Upper lobe of left lung (tissue), 6 donors: ENCODE data around the gene REV1. TPM values are rescaled to one million over a fixed set of nuclear protein-coding genes. Genes with fewer than 3 reads are reported as not detected.

Experiments used
- ATAC-seq, 2 donors: fragments of 200-7000 bp; cut with Tn5 transposase; one replicate each; pipeline ENCODE4 v1.9.1; 2022; ENCODE audit warnings: mild to moderate bottlenecking in 2 of 2, moderate library complexity in 2 of 2; ENCODE audit not compliant: low FRiP score in 2 of 2
- DNase-seq, 2 donors: peaks; one replicate each; pipeline ENCODE4 v3.0.0-alpha.2; 2019 to 2020
- H3K27ac ChIP-seq, 4 donors: fragments of 200-600 bp; sonication (generic); one replicate each; pipeline ENCODE4 v1.5.1; 2016 to 2019
- H3K27me3 ChIP-seq, 4 donors: fragments of 200-600 bp; sonication (generic); one replicate each; pipeline ENCODE4 v1.5.1; 2017 to 2019
- H3K36me3 ChIP-seq, 4 donors: fragments of 200-600 bp; sonication (generic); one replicate each; pipeline ENCODE4 v1.5.1; 2016 to 2019
- H3K4me1 ChIP-seq, 4 donors: fragments of 200-600 bp; sonication (generic); one replicate each; pipeline ENCODE4 v1.5.1; 2018 to 2019
- H3K4me3 ChIP-seq, 4 donors: fragments of 200-600 bp; sonication (generic); one replicate each; pipeline ENCODE4 v1.5.1; 2017 to 2019; ENCODE audit warnings: mild to moderate bottlenecking in 2 of 4, moderate library complexity in 1 of 4
- H3K9me3 ChIP-seq, 4 donors: fragments of 200-600 bp; sonication (generic); one replicate each; pipeline ENCODE4 v1.5.1; 2018 to 2019
- CTCF ChIP-seq, 6 experiments: fragments of 450-650 bp in 4 of 6; fragments of 200-600 bp in 2 of 6; sonication (generic) in 2 of 6; IDR thresholded peaks; one replicate each; pipeline ENCODE4 v1.5.1; 2016 to 2019; ENCODE audit warnings: antibody characterized with exemption in 6 of 6
- EP300 ChIP-seq, 4 donors: sonication (generic); formaldehyde crosslinking; IDR thresholded peaks; one replicate each; pipeline ENCODE4 v1.5.1; 2017; ENCODE audit warnings: antibody characterized with exemption in 4 of 4, control low read depth in 2 of 4
- POLR2A ChIP-seq, 4 donors: fragments of 450-650 bp; IDR thresholded peaks; one replicate each; pipeline ENCODE4 v1.5.1; 2016 to 2017; ENCODE audit warnings: antibody characterized with exemption in 4 of 4, mild to moderate bottlenecking in 2 of 4
- POLR2AphosphoS5 ChIP-seq, 2 donors: sonication (generic); formaldehyde crosslinking; IDR thresholded peaks; one replicate each; pipeline ENCODE4 v1.5.1; 2017; ENCODE audit warnings: antibody characterized with exemption in 2 of 2
- WGBS, 2 donors: methylation state at CpG; one replicate each; pipeline ENCODE4 v1.1.5; 2017 to 2018; 5-methylcytosine and 5-hydroxymethylcytosine counted together
- total RNA-seq, 6 donors: library from RNA; depleted of rRNA in 4 of 6; stranded (reverse); fragments of >200 nt in 4 of 6; gene quantifications; one replicate each; pipeline versions ENCODE4 v1.1.0 to v1.2.1, GENCODE V29; 2016 to 2021
- donor health status: DM: no; HTN: no; CAD: no; lungs with moderate emphysema.
- donor health status: DM: no; HTN: yes; CAD: no; lungs with severe emphysema.

REV1 gene
- total RNA-seq, 6 donors from 2014 or later: 34.6 to 135 (median 61.8) TPM

GRCh38 chr2:99420751-99421299 is 69.0 kb downstream of the REV1 start:
- Histone ChIP-seq H3K4me3 (no peak overlapping the region), H3K36me3 (peaks cover 36 to 96% (median 46%) of the 10 kb centered on the region in 4 donors), H3K9me3 (no peaks in the 10 kb centered on the region), H3K27ac (no peak overlapping the region), H3K4me1 (peaks cover 0 to 5% (median 0%) of the 10 kb centered on the region in 4 donors), H3K27me3 (no peaks in the 10 kb centered on the region)
- 81 to 85% methylated on average over 5 of the region's 5 CpGs for WGBS, 2 donors
- DNase-seq (no peak), ATAC-seq (no peak)
- TF ChIP-seq POLR2A (IDR thresholded peaks at IDR 0.05) (no peak), EP300 (IDR thresholded peaks at IDR 0.05) (no peak), CTCF (IDR thresholded peaks at IDR 0.05) (no peak), POLR2AphosphoS5 (IDR thresholded peaks at IDR 0.05) (no peak)

GRCh38 chr2:99420031-99420430 is 69.8 kb downstream of the REV1 start:
- DNase-seq (no peak), ATAC-seq (no peak)
- no peaks in the 10 kb centered on the region for H3K9me3 ChIP-seq
- H3K36me3 ChIP-seq: peaks cover 42 to 97% (median 49%) of the 10 kb centered on the region in 4 donors
- H3K4me1 ChIP-seq: peaks cover 0 to 1% (median 0%) of the 10 kb centered on the region in 4 donors
- 77 to 81% methylated on average over 1 of the region's 1 CpG for WGBS, 2 donors
- H3K27me3 ChIP-seq: no peaks in the 10 kb centered on the region
- H3K27ac ChIP-seq: no peak overlapping the region
- no peak overlapping the region for H3K4me3 ChIP-seq
- TF ChIP-seq EP300 (IDR thresholded peaks at IDR 0.05): no peak
- TF ChIP-seq CTCF (IDR thresholded peaks at IDR 0.05): no peak
- no peak for TF ChIP-seq POLR2AphosphoS5 (IDR thresholded peaks at IDR 0.05)
- no peak for TF ChIP-seq POLR2A (IDR thresholded peaks at IDR 0.05)

DNA sequence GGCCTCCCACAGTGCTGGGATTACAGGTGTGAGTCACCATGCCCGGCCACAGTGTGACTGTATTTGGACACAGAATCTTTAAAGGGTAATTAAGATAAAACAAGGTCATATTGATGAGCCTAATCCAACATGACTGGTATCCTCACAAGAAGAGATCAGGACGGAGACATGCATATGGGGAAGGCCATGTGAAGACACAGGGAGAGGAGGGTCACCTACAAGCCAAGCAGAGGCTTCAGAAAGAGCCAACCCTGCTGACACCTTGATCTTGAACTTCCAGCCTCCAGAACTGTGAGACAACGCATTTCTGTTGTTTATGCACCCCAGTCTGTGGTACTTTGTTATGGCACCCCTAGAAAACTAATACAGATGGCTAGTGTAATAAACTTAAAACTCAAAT is 72.4 kb downstream of the REV1 start:
- peaks cover 43 to 93% (median 49%) of the 10 kb centered on the region in 4 donors for H3K36me3 ChIP-seq
- ATAC-seq (no peak), DNase-seq (no peak)
- no peaks in the 10 kb centered on the region for H3K27me3 ChIP-seq
- H3K4me1 ChIP-seq: no peaks in the 10 kb centered on the region
- no peak for TF ChIP-seq CTCF (IDR thresholded peaks at IDR 0.05)
- no peak for TF ChIP-seq EP300 (IDR thresholded peaks at IDR 0.05)
- TF ChIP-seq POLR2AphosphoS5 (IDR thresholded peaks at IDR 0.05): no peak
- no peak for TF ChIP-seq POLR2A (IDR thresholded peaks at IDR 0.05)
- WGBS, 2 donors: 98 to 100% methylated on average over 3 of the region's 3 CpGs
- no peak overlapping the region for H3K4me3 ChIP-seq
- H3K27ac ChIP-seq: no peak overlapping the region
- H3K9me3 ChIP-seq: no peaks in the 10 kb centered on the region

DNA sequence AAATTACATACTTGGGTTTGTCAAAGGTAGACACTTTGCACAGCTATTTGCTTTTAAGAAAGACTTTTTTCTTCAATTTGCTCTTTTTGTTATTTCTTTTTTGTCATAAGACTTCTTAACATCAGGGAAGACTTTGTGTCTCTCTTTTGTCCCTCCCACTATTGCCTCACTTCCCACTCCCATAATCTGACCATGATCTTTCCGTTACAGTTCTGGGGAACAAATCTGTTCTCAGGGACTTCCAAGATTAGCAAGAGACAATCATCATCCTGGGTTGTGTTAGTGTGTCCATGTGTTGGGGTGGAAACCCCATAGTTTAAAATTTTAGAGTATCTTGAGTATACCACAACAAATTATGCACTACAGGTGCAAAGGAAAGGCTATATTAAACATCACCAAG is 75.3 kb downstream of the REV1 start:
- TF ChIP-seq CTCF (IDR thresholded peaks at IDR 0.05) (no peak), POLR2AphosphoS5 (IDR thresholded peaks at IDR 0.05) (no peak), POLR2A (IDR thresholded peaks at IDR 0.05) (no peak), EP300 (IDR thresholded peaks at IDR 0.05) (no peak)
- 60 to 85% methylated on average over 1 of the region's 1 CpG for WGBS, 2 donors
- no peak for DNase-seq
- peaks cover 41 to 91% (median 55%) of the 10 kb centered on the region in 4 donors for H3K36me3 ChIP-seq
- H3K4me3 ChIP-seq: no peak overlapping the region
- ATAC-seq: no peak
- H3K4me1 ChIP-seq: no peaks in the 10 kb centered on the region
- no peak overlapping the region for H3K27ac ChIP-seq
- no peaks in the 10 kb centered on the region for H3K27me3 ChIP-seq
- no peaks in the 10 kb centered on the region for H3K9me3 ChIP-seq

DNA sequence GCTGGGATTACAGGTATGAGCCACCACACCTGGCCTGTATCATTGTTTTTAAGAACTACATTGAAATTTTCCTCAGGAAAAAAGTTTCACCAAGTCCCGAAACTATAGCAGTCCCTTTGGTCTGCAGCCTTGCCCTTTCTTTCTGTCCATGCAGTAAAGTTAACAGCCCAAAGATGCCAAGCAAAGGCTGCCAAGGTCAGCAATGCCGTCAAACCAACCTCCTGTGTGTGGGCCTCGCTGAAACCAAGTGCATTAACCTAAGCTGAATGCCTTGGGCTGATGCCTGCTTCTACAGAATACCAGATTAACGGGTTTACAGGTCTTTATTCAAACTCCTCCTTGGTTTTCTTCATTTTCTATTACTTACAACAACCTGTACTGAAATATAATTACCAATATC is 79.5 kb downstream of the REV1 start:
- no peaks in the 10 kb centered on the region for H3K9me3 ChIP-seq
- H3K27ac ChIP-seq: no peak overlapping the region
- DNase-seq (no peak), ATAC-seq (no peak)
- WGBS, 2 donors: 94 to 98% methylated on average over 4 of the region's 4 CpGs
- no peaks in the 10 kb centered on the region for H3K4me1 ChIP-seq
- H3K36me3 ChIP-seq: peaks cover 19 to 84% (median 42%) of the 10 kb centered on the region in 4 donors
- H3K27me3 ChIP-seq: no peaks in the 10 kb centered on the region
- no peak overlapping the region for H3K4me3 ChIP-seq
- TF ChIP-seq POLR2AphosphoS5 (IDR thresholded peaks at IDR 0.05) (no peak), EP300 (IDR thresholded peaks at IDR 0.05) (no peak), POLR2A (IDR thresholded peaks at IDR 0.05) (no peak), CTCF (IDR thresholded peaks at IDR 0.05) (no peak)
